Measurements from ENCODE around the gene KRTAP19-6. TPM values are rescaled to one million over a fixed set of nuclear protein-coding genes. Genes with fewer than 3 reads are reported as not detected.

KRTAP19-6 gene
- total and polyA plus RNA-seq, 10 of the 15 experiments (the other 5 are each of a cell fraction or from before 2014, with no cell fraction given), result not detected

DNA sequence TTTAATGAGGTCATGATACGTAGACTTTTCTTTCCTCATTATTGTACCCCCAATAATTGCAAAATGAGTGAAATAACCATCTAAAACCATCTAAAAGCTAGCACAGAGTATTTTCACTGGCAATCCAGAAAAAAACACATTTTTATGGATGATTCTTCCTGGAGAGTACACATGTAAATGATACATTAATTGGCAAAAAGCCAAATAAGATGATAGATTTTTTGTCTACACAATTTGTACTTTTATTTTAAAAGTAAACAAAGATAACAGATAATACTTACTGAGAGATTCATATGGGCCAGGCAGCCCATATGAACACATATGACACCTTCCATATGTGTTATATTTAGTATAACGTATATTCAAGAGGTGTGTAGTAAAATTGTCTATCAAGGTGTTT is 22.0 kb upstream of the KRTAP19-6 start:
- H3K79me2 ChIP-seq (ENCODE audit: control insufficient read depth, insufficient read depth, low read length), result no peaks in the 10 kb centered on the region
- H2AFZ ChIP-seq (ENCODE audit: control insufficient read depth, low read depth, low read length), result no peak overlapping the region
- in situ Hi-C loops (cut with MboI), result no loop called here
- H4K20me1 ChIP-seq (ENCODE audit: control insufficient read depth, insufficient read depth), result no peaks in the 10 kb centered on the region
- ChIA-PET RAD21 (ENCODE audit: unreplicated experiment) (no interaction called here), CTCF (no interaction called here), SMC1A (ENCODE audit: uncharacterized antibody, unreplicated experiment) (no interaction called here), POLR2A (interaction anchor here (0.6 kb wide), 1 partner anchor 153 kb away, joined by 8 read pairs; no protein-coding TSS in a partner anchor)
- TF ChIP-seq DPF2 (IDR thresholded peaks at IDR 0.05), result no peak
- no peak for TF ChIP-seq HDAC2 (IDR thresholded peaks at IDR 0.05)
- no peak for TF ChIP-seq NR2C2 (IDR thresholded peaks at IDR 0.05; ENCODE audit: borderline replicate concordance, control insufficient read depth, insufficient read length, low read depth)
- no peak for TF ChIP-seq POLR2AphosphoS5 (IDR thresholded peaks at IDR 0.05; ENCODE audit: low read length)
- TF ChIP-seq RCOR1 (conservative IDR thresholded peaks at IDR 0.05; ENCODE audit: low read depth, low read length), result no peak
- TF ChIP-seq, protein P1, sequence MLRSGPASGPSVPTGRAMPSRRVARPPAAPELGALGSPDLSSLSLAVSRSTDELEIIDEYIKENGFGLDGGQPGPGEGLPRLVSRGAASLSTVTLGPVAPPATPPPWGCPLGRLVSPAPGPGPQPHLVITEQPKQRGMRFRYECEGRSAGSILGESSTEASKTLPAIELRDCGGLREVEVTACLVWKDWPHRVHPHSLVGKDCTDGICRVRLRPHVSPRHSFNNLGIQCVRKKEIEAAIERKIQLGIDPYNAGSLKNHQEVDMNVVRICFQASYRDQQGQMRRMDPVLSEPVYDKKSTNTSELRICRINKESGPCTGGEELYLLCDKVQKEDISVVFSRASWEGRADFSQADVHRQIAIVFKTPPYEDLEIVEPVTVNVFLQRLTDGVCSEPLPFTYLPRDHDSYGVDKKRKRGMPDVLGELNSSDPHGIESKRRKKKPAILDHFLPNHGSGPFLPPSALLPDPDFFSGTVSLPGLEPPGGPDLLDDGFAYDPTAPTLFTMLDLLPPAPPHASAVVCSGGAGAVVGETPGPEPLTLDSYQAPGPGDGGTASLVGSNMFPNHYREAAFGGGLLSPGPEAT (IDR thresholded peaks at IDR 0.05; ENCODE audit: low read depth), result no peak
- TF ChIP-seq, protein P2, sequence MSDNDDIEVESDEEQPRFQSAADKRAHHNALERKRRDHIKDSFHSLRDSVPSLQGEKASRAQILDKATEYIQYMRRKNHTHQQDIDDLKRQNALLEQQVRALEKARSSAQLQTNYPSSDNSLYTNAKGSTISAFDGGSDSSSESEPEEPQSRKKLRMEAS (IDR thresholded peaks at IDR 0.05; ENCODE audit: low read depth, low read length), result no peak
- TF ChIP-seq LARP7 (IDR thresholded peaks at IDR 0.05), result no peak
- no peak for TF ChIP-seq SMC3 (IDR thresholded peaks at IDR 0.05; ENCODE audit: borderline replicate concordance, low read length)
- TF ChIP-seq ZBED1 (IDR thresholded peaks at IDR 0.05; ENCODE audit: borderline replicate concordance), result no peak
- no peak for TF ChIP-seq ZSCAN29 (IDR thresholded peaks at IDR 0.05)
- TF ChIP-seq NR2F1 (conservative IDR thresholded peaks at IDR 0.05), result no peak
- no peaks in the 10 kb centered on the region for H3K4me1 ChIP-seq (ENCODE audit: control insufficient read depth, insufficient read depth, low read length)
- BruUV-seq (replicated peaks), result no TSS peak
- intact Hi-C loops (cut with micrococcal nuclease; ENCODE audit: unreplicated experiment), result no loop called here
- WGBS (ENCODE audit: insufficient coverage, insufficient replicate concordance, low lambda C conversion rate, missing lambda C conversion rate), result 13% methylated on average over 2 of the region's 2 CpGs
- ATAC-seq (no peak), FAIRE-seq (no peak), DNase-seq (ENCODE audit: low read depth, low spot score) (no peak)
- no peaks in the 10 kb centered on the region for H3K36me3 ChIP-seq (ENCODE audit: control insufficient read depth in 2 of 2, insufficient read depth in 2 of 2, low read length in 1 of 2)
- no peak overlapping the region for H3K27ac ChIP-seq (ENCODE audit: control insufficient read depth, insufficient read depth)
- H3K9me3 ChIP-seq (replicated peaks; ENCODE audit: control insufficient read depth, insufficient read depth, low read length), result no peaks in the 10 kb centered on the region; the same call in 2 of the 3 replicates
- no peak overlapping the region for H3K4me3 ChIP-seq
- no peak overlapping the region for H3K9ac ChIP-seq (ENCODE audit: control insufficient read depth, insufficient read depth, low read length)
- no peaks in the 10 kb centered on the region for H3K27me3 ChIP-seq (replicated peaks in 1 of 2; ENCODE audit: control insufficient read depth in 2 of 2, insufficient read depth in 2 of 2, low read length in 1 of 2)
- no peak overlapping the region for H3K4me2 ChIP-seq (ENCODE audit: control insufficient read depth, insufficient read depth)

All from GM12878 (cell line).